NCI-H510A treated with DMSO at 0.1 percent for 48 hours (cell line): ENCODE results near the gene RNF213.

ENCODE experiments used
- DNase-seq: peaks from one replicate; lab custom pipeline; 2025; lab: John Stamatoyannopoulos, UW

The RNF213 gene

GRCh38 chr17:80433916-80434666 is 173.4 kb downstream of the RNF213 start:
- no peak for DNase-seq

DNA sequence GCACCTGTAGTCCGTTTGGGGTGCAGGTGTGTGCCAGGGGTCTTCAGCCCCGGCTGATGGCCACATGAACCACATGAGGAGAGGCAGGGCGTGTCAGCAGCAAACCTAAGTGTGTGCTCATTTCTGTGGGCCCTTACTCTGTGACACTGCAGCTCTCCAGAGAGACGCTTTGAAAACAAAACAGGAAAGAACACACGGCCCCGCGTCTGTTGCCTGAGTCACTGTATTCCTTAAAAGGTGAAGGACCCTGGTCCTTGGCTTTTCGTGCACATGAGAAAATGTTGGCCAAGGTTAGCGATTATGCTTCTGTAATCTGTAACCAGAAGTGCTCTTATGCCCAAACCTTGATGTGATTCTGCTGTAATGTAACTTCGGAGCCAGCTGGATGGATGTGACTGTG is 176.9 kb downstream of the RNF213 start:
- no peak for DNase-seq

GRCh38 chr17:80438806-80439205 is 178.2 kb downstream of the RNF213 start:
- DNase-seq: no peak

DNA sequence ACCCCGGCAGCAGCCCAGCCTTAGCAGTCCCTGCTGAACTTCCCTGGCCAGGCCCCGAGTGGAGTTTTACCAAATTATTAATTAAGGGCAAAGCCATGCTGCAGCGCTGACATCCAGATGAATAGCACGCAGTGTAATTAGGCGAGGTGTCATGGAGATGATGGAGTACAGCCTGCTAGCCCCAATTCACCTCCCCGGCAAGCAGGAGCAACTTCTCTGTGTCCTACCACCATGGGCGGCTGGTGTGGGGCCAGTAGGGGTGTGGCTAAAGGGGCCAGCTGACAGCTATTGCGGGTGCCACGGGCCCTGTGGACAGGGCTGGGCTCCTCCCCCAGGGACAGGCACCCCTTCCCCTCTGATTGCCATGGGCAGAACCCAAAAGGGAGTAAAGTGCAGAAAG is 178.8 kb downstream of the RNF213 start:
- no peak for DNase-seq

GRCh38 chr17:80441133-80441578 is 180.5 kb downstream of the RNF213 start:
- DNase-seq: no peak

DNA sequence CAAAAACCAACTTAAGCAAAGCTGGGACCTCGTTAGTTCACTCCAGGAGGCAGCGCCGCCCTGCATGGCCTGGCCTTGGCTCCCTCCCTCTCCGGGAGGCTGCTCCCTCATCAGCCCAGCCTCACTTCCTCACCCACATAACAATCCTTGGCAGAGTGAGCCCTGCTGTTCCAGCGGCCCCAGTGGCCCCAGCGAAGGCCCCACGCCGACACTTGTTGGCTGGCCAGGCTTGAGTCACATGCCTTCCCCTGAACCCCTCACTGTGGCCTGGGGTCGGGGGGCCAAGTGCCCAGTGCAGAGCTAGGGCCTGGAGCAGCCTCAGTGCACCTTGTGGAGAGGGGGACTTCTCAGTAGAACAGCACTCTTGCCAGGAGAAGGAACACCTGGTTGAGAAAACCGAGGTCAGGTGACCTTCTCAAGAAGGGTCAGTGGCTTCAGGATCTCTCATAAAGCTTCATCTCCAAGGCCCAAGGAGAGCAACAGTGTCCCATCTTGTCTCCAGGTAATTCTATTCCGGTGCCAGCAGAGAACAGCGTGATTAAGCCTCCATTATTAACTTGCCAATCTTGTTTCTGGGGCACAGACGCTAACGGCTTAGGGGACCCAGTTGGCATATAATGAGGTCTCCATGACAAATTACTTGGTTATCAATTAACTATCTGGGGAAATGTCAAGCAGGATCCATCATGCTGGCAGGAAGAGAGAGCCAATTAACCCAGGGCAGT is 181.1 kb downstream of the RNF213 start:
- DNase-seq: no peak

DNA sequence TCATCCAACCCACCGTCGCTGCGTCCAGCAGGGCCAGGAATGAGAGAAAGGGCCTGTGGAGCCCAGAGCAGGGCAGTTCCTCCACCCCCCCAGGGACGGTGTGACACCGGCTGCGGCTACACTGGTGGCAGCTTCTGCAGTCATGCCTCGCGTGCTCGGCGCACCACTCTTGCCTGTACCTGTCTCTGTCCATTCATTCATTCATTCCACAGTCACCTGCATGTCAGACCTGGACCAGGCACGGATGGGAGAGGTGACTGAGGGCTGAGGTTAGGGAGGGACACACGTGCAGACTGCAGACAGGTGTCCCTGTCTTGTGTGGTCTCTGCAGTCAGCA is 181.6 kb downstream of the RNF213 start:
- no peak for DNase-seq

DNA sequence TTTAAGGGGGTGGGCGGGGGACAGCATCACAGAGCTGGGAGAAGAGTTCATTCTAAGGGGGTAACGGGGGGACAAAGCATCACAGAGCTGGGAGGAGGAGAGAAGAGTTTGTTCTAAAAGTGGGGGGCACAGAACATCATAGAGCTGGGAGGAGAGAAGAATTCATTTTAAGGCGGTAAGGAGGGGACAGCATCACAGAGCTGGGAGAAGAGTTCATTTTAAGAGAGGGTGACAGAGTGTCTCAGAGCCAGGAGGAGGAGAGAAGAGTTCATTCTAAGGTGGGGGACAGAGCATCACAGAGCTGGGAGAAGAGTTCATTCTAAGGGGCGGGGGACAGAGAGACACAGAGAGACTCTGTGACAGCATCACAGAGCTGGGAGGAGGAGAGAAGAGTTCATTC is 182.1 kb downstream of the RNF213 start:
- no peak for DNase-seq

- no peak for DNase-seq
Observed at GRCh38 chr17:80443498-80443897, 182.8 kb downstream of the RNF213 start.

GRCh38 chr17:80443916-80444643 is 183.4 kb downstream of the RNF213 start:
- DNase-seq: no peak

DNA sequence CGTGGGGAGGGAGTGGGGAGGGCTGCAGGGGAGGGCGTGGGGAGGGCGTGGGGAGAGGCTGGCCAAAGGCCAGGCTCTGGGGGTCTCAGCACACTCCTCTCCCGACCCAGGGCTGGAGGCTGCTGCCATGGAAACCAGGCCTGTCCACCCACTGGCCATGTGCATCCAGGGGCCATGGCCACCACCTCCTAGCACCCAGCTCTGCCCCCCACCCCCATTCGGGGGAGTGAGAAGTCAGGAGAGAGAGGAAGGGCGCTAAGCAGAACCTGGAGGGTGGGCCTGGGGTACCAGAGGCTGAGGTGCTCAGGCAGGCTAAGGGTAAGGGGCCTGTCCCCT is 184.0 kb downstream of the RNF213 start:
- no peak for DNase-seq

DNA sequence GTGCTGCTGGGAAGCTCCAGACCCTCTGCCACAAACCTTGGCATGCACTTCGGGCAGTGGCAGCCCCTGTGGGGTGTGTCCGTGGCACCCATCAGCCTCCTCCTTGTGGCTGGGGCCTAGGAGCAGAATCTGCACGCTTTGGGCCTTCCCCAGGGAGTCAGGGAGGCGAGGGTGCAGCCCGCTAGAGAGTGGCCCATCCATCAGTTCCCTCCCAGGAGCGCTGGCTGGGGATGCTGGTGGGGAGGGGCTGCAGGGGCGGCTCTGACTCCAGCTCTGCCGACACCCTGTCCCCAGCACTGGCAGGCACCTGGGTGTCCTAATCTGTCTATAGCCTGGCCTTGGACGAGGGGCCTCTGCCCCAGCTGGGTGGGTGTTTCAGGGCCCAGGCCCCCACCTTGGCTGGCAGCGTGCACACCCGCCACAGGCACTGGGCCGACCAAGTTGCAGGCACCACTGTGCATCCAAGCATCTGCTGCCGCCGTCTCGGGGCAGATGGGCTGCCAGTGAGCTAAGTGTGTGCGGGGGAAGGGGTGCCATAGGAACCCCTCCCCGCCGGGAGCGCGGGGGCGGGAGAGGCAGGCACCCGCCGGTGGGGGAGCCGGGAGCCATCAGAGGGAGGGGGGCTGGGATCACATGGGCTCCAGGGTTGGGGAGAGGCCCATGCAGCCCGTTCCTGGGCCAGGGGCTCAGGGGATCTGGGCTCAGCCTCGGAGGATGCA is 184.5 kb downstream of the RNF213 start:
- DNase-seq: no peak

DNA sequence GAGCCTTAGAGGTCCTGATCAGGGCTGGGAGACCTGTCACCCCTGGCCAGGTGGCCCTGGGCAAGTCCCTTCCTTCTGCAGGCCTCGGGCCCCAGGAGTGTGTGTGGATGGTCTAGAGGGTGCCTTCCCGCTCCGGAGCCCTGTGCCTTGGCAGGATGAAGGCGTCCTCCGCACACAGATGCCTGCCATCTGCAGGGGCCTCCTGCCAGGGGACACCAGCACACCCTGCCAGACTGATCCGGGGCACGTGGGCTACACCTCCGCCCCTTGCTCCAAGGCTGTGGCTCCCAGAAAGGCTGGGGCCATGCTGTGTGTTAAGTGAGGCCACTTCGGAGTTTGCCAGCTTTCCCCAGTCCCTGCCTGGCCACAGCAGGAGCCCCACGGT is 185.1 kb downstream of the RNF213 start:
- no peak for DNase-seq

GRCh38 chr17:80446645-80447405 is 186.2 kb downstream of the RNF213 start:
- DNase-seq: no peak

- DNase-seq: no peak
Observed at GRCh38 chr17:80447790-80448189, 187.1 kb downstream of the RNF213 start.
